ENCODE data around the gene PTX4.
"Not testable (repeated sequence)": the region's sequence is repeated elsewhere in the genome, so short reads cannot be mapped to it uniquely, and the experiment has no call there.

DNA sequence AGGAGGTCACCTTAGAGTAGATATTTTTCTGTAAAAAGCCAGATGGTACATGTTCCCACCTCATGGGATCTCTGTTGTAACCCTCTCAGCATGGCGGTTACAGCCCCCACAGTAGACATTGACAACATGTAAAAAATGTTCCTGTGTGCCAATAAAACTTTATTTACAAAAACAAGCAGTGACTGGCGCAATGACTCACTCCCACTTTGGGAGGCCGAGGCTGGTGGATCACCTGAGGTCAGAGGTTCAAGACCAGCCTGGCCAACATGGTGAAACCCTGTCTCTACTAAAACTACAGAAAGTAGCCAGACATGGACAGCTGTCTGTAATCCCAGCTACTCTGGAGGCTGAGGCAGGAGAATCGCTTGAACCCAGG lies 49.1 kb downstream of the PTX4 start:
- not testable (repeated sequence) for TF ChIP-seq POLR2A (IDR thresholded peaks at IDR 0.05)
- TF ChIP-seq, protein P1, sequence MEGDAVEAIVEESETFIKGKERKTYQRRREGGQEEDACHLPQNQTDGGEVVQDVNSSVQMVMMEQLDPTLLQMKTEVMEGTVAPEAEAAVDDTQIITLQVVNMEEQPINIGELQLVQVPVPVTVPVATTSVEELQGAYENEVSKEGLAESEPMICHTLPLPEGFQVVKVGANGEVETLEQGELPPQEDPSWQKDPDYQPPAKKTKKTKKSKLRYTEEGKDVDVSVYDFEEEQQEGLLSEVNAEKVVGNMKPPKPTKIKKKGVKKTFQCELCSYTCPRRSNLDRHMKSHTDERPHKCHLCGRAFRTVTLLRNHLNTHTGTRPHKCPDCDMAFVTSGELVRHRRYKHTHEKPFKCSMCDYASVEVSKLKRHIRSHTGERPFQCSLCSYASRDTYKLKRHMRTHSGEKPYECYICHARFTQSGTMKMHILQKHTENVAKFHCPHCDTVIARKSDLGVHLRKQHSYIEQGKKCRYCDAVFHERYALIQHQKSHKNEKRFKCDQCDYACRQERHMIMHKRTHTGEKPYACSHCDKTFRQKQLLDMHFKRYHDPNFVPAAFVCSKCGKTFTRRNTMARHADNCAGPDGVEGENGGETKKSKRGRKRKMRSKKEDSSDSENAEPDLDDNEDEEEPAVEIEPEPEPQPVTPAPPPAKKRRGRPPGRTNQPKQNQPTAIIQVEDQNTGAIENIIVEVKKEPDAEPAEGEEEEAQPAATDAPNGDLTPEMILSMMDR (IDR thresholded peaks at IDR 0.05) = not testable (repeated sequence)
